Suprapubic skin (tissue), 4 donors: ENCODE data around the gene DZIP1L.

Source experiments
- EP300 ChIP-seq: sonication (generic); formaldehyde crosslinking; IDR thresholded peaks from one replicate; pipeline ENCODE4 v1.6.1; 2017; ENCODE audit warnings: antibody characterized with exemption
- POLR2A ChIP-seq, 2 donors: fragments of 450-650 bp; IDR thresholded peaks; one replicate each; pipeline ENCODE4 v1.6.1; 2017; ENCODE audit warnings: antibody characterized with exemption in 2 of 2, mild to moderate bottlenecking in 2 of 2, moderate library complexity in 2 of 2
- POLR2AphosphoS5 ChIP-seq, 3 donors: sonication (generic); formaldehyde crosslinking; IDR thresholded peaks; one replicate each; pipeline ENCODE4 v1.6.1; 2017; ENCODE audit warnings: antibody characterized with exemption in 3 of 3
- TF ChIP-seq, protein P1 (sequence below), 2 donors: fragments of 200-600 bp in 1 of 2; fragments of 450-650 bp in 1 of 2; sonication (generic) in 1 of 2; IDR thresholded peaks; one replicate each; pipeline ENCODE4 v1.5.1; 2016 to 2019; ENCODE audit warnings: antibody characterized with exemption in 2 of 2, mild to moderate bottlenecking in 1 of 2, moderate library complexity in 1 of 2

DNA sequence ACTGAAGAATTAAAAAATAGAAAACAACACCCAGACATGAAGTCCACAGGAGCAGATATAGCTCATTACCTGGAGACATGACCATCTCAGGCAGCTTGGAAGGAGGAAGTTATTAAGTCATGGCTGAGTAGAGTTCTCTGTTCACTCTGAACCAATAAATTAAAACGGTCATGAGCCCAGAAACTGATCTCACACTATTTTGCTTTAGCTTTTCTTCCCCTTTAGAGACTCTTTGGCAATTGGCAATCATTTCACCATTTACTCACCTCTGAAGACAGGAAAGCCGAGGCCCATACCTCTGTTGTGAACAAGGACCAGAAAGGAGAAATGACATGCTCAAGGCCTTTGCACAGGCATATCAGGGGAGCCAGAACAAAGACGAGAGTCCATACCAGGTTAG is 78.8 kb downstream of the DZIP1L start:
- TF ChIP-seq POLR2A (IDR thresholded peaks at IDR 0.05), result no peak
- TF ChIP-seq EP300, result no peak
- TF ChIP-seq POLR2AphosphoS5 (IDR thresholded peaks at IDR 0.05), result no peak
- TF ChIP-seq, protein P1, sequence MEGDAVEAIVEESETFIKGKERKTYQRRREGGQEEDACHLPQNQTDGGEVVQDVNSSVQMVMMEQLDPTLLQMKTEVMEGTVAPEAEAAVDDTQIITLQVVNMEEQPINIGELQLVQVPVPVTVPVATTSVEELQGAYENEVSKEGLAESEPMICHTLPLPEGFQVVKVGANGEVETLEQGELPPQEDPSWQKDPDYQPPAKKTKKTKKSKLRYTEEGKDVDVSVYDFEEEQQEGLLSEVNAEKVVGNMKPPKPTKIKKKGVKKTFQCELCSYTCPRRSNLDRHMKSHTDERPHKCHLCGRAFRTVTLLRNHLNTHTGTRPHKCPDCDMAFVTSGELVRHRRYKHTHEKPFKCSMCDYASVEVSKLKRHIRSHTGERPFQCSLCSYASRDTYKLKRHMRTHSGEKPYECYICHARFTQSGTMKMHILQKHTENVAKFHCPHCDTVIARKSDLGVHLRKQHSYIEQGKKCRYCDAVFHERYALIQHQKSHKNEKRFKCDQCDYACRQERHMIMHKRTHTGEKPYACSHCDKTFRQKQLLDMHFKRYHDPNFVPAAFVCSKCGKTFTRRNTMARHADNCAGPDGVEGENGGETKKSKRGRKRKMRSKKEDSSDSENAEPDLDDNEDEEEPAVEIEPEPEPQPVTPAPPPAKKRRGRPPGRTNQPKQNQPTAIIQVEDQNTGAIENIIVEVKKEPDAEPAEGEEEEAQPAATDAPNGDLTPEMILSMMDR (IDR thresholded peaks at IDR 0.05), result no peak
